ENCODE results near the gene HEBP1.

The HEBP1 gene

DNA sequence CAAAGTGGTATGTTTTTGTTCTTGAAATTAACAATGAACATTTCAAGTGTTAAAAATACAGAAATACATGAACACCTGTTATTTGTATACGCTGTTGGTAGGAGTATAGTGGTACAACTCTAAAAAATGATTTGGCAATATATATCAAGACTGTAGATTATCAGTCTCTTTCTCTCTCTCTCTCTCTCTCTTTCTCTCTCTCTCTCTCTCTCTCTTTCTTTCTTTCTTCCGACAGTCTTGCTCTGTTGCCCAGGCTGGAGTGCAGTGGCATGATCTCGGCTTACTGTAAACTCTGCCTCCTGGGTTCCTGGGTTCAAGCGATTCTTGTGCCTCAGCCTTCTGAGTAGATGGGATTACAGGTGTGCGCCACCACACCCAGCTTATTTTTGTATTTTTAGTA lies 12.6 kb downstream of the HEBP1 start:
- DNase-seq, result no peak

DNA sequence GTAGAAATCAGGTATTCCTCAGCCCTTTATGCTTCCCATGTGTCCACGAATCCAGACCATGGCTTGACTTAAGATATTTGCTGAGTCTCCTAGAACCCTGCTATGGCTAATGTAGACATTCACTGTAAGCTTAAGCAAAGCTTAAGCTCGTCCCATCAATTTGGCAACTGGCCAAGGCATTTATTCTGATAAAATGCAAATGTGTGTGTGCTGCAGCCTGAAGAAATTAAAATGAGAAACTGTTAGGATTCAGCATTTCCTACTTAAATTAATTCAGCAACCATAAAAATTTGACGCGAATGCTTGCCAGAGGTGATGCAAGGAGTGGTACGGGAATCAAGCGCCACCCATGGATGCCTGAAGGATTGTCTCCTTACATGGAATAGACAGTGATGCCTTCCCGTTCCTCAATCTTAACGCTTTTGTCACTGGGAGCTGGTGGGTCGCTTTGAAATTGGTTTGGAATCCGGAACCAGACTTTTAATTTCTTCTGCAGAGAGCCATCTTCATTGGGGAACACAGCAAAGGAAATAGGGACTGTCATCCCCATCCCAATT lies 13.2 kb downstream of the HEBP1 start:
- no peak for DNase-seq

DNA sequence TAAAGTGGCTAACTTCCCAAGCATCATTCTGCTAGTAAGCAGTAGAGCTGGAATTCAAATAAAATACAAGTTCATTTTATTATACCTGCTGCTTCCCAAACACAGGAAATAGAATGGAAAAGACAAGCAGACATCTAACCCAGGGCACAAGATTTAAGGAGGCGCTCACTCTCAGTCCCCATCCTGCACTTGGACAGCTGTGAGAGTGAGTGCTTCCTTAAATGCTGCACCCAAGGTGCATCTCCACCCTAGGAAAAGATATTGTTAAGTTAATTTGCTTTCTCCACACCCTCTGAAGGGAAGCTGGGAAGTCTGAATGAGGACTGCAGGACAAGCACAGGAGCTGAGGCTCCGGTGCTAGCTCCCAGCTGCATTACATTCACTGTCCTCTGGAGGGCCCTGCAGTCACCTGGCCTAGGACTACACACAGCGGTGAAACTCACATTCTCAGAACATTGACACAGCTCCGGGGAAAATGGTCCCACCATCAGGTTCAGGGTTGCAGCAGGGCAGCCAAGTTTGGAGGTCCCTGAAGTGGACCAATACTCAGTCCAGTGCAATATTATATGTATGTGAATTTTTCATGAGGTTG lies 14.2 kb downstream of the HEBP1 start:
- DNase-seq, result peak in 1 of 2 experiments; percentile 4

DNA sequence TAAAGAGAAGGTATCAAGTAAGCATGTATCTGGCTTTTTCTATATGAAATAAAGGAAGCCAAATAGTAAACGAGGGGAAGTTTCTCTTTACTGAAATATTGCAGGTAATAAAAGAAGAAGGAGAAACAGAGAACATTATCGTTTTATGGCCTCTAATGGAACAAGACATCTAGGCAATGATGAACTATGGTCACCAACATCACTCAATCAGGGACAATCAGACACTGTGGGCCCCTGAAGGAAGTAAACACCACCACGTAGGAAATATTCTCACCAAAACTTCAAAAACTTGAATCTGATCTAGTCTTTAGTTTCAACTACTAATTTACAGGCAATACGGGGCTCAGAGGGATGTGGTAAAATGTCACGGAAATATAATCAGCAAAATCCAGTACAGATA lies 15.9 kb downstream of the HEBP1 start:
- no peak for DNase-seq

DNA sequence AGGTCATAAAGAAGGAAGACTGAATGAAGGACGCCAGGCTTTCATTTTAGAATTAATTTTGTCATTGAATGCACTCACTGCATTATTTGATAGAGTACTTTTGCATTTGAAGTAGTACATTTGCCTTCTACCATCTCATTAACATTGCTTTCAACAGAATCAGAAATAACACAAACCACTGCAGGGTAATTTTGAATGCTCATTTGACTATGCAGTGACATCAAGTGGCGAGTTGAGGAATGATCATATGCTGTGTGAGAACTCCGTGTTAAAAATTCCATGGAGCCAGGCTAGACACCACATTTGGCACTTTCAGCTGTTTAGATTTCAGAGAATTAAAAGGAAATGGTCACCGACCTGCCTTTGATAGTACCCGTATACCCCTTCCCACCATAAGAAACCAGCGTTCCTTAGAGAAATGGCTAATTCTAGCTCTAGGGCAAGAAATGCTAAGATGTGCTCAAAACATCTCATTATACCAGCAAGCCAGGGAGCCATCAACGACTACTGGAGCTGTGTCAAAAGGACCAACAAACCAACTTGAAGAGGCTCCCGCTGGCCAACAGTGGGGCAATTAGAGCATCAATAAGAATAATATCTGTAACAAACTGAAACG lies 16.5 kb downstream of the HEBP1 start:
- peak; percentile 5 to 50 for DNase-seq

DNA sequence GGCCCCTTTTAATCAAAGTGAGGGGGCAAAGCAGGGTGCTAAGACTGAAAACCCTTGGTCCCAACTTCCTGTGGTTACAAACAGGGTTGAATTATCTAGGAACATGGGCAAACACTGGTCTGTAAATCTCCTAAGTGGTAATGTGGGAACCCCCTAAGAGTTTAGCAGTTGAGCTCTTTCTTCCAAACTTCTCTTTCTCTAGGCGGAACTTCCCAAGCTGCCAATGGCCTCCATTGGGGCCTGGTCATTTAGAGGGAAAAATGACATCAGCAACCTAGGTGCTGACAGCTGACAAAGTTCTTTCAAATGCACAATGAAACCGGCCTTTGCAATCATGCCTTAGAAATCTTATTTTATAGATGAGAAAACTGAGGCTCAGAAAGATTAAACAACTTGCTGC lies 17.7 kb downstream of the HEBP1 start:
- no peak for DNase-seq

DNA sequence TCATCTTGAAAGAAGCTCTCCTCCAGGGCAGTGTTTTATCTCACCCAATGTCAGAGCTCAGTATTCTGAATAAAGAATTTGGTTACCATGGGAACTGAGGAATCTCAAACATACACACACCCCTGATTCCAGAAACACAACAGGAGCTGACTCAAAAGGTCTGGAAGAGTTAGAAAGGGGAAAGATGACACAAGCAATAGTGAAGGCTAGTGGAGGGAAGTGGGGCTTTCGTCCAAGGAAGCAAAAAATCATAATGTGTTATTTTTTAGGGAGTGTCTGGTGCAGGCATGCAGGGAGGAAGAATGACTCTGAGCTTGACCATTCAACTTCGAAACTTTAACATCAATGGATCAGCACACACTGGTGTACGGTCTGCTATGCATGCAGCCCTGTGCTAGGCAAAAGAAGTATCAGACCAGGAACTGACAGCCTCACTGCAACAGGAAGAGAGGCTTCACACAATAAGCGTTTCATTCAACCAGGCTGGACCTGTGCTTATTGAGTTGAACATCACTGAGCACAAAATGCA lies 20.3 kb downstream of the HEBP1 start:
- DNase-seq, result no peak

DNA sequence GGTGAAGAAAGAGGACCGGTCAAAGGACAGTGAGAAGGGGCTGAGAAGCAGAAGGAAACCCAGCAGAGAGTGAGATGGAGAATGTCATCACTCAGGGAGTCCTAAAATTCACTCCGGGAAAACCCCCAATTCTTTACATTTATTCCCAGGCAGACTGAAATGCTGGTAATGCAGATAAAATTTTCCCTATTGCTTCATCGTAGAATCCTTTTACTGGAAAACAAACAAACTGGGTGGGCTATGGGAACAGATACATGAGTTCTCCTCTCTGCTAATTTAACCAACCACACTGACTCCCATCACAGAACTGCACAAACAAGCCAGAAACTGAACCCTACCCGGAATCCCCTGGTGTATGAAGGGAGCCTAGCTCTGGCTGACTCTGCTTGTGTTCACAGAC lies 20.9 kb downstream of the HEBP1 start:
- DNase-seq, result no peak

DNA sequence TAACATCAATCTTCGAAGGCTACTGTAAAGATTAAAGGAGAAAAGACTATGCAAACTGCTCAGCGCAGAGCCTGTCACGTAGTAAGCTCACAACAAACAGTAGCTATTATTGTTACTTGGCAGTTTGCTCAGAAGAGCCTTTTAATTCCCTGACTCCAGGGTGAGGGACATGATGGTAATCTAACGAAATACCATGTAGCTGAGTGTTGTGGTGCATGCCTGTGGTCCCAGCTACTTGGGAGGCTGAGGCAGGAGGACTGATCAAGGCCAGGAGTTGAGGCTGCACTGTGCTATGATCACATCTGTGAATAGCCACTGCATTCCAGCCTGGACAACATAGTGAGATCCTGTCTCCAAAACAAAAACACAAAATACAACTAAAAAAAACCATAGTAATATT lies 22.8 kb downstream of the HEBP1 start:
- no peak for DNase-seq

DNA sequence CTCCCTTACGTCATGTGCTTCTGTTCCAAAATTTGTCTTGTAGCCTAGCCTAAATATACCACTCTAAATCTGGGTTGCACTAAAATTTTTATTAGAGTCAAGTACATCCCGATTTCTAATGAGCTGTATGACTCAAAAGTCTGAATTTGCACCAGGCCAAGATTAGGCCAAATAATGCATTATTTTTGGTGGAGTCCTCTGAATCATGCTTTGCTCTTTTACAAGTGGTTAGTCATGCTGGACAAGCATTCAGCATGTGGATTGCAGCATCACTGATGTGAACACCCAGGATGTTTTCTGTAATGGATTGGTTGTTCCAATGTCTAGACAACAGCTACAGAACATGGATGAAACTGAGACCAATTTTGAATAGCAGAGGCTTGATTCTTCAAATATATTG lies 23.7 kb downstream of the HEBP1 start:
- DNase-seq, result no peak

DNA sequence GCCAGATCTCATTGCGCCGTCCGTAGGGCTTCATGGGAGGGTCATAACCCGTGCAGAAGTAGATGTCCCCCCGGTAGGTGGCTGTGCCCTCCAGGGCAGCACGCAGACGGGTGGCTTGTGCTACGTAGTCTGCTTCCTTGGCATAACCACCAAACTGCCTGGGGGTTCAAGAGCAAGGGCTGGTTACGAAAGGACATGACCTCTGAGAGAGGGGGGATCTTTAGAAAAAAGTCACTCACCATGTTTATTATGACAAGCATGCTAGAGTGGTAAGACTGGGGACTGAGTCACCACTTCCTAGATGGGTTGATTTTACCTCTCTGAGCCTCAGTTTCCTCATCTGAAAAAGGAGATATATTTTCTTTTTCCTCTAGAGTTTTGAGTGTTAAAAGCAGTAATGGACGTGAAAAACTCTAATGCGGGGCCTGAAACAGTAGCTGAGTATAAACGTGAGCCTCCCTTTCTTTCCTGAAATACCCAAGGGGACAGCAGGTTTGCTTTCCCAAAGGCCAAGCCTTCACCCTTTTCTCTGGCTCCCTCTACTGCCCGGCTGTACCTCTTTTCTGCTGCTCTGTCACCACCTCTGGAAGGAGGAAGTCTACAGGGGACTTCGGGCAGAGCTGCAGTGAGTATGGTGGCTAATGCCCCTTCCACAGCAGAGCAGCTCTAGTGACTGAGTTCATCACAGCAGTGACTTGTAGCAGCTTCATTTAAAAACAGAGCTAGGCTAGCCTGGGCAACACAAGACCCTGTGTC lies 24.6 kb downstream of the HEBP1 start:
- no peak for DNase-seq

DNA sequence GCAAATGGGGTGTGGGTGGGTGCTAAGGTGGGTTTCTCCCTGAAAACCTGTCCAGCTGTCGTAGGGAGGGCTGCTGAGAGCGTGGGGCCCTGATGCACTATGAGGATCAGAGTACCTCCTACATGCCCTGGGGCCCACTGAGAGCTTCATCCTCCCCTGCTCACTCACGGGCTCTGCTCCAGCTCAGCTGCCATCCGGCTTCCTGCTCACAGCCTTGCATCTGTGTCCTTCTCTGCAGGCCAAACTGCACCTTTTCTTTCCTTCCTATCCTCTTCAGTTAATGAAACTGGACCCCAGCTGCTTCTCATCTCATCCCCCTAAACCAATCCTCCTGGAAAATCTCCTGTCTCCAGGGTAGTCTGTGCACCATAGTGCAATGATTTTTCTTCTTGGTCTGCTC lies 25.9 kb downstream of the HEBP1 start:
- no peak for DNase-seq

DNA sequence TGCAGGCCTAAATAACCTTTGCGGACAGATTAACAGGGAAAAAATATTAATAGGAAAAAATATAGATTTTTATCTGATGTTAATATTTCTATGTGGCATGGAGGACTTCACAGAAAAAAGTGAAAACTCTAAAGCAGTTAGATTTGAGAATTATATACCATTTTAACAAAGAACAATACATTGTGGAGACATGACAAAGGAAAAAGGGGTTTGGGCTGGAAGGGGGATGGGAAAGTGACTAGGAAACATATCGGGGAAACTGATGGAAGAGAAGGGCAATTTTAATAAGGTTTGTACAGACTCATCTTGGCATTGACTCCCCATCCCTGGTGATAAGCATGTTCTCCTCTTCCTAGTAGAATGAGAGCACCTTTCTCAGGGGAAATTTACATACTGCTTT lies 27.0 kb downstream of the HEBP1 start:
- DNase-seq, result no peak

DNA sequence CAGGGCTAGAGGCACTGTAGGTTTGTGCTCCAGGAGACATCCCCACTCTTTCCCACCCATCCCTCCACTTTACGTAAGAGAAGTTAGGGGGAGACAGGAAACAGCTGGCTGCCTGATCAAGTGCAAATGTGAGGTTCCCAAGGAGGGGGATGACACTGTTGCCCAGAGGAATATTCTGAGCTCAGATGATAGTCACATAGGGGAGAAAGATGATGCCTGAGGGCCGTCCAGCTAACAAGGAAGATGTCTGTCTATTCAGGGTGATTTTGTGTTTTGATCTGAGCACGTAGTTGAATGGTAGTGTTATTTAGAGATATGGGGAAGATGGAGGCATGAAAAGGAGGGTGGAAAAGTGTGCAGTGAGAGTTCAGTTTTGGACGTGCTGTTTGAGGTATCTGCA lies 34.2 kb downstream of the HEBP1 start:
- no peak for DNase-seq

DNA sequence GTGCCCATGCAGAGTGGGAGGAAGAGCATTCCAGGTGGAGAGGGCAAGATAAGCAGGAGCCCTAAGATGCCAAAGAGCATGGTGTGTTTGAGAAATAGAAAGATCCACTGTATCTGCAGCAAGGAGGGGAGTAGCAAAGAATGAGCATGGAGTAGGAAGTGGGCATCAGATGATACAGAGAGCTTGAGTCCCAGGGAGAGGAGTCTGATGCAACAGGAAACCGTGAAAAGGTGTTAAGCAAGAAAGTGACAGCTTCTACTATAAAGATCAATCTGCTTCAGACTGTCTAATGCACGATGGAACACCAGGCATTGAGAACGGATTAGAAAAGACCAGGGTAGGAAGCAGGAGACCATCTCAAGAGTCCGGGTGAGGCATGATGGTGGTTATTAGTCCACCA lies 35.8 kb downstream of the HEBP1 start:
- DNase-seq, result no peak

DNA sequence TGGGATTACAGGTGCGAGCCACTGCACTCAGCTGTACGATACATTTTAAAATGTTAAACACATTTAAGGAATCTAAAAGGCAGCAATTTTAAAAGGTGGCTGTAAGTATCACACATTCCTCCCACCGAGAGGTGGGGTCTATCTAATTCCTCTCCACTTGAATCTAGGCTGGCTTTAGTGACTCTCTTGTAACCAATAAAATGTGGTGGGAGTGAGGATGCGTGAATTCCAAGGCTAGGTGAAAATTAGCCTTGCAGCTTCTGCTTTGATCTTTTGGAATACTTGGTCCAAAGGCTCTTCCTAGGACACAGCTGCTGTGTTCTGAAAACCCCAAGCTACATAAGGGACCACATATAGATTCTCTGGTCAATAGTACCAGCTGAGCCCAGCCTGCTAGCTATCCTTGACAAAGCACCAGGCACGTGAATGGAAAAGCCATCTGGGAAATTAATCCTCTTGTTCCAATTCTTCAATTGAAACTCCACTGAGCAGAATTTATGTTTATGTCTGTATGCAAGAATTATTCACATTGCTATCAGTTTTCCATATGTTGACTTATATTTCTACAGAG lies 39.3 kb downstream of the HEBP1 start:
- DNase-seq, result no peak

DNA sequence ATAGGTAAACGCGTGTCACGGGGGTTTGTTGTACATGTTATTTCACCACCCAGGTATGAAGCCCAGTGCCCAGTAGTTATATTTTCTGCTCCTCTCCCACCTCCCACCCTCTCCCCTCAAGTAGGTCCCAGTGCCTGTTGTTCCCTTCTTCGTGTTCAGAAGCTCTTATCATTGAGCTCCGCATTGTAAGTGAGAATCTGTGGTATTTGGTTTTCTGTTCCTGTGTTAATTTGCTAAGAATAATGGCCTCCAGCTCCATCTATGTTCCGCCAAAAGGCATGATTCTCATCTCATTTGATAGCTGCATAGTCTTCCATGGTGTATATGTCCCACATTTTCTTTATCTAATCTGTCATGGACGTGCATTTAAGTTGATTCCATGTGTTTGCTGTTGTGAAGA lies 41.2 kb downstream of the HEBP1 start:
- no peak for DNase-seq

DNA sequence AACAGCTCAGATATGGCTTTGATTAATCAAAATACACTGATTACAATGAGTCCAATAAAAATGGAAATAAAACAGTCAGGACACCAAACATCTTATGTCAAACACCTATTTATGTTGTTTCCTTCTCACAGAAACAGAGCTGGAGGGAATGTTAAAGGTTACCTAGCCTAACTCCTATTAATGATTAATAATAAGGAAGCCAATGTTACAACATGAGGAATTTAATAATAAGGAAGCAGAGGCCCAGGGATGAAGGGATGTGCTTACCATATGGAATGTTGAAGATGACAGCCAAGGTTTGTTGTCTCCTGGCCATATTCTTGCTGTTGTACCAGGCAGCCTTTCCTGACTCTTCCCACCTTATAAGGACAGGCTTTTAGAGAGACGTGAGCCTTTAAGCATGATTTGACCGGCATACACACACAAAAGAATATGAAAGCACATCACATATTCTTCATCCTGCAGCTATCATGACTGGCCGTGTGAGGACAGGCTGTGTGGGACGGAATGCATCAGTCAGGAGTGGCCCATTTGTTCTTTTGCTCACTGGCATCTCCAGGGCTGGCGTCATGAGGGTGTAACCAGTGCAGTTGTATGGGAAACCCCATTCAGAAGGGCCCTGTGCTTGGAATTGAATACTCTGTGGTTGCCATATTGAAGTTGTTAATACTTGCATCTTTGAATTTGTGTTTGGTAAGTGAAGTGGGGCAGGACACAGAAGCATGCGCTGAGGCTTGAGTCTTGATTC lies 45.0 kb downstream of the HEBP1 start:
- DNase-seq, result no peak

DNA sequence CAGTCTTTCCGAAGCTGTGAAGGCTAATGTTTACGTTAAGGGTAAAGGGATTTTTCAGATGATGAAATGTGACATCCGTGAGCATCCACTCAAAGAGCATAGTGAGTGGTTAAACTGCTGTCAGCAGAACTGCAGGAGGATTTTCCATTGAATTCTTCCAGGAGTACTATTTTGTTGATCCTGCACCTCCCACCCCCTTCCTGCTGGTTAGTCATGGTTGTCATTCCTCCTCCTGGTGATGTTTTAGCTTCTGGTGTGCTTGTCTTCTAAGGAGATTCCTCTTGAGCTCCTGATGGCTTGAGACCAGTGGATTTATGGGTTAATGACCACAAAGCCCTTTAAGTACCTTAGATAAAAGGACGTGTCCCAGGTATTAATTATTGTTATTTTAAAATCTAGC lies 45.7 kb downstream of the HEBP1 start:
- no peak for DNase-seq

DNA sequence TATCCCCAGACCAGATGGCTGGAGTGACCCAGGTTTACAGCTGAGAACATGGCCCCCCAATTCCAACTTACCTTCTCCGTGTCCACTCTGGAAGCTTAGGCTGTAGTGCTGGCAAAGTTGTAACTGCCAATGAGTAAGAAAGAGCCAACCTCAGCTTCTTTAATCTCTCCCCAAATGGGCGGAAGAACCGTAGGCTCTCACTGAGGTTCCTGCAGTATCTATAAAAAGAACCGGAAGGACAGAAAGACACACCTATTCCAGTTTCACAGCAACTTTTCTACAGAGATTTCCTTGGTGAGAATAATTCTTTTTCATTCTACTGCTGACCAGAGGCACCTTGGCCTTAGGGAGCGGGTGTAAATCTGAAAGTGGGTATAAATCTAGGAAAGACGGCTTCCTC lies 48.0 kb downstream of the HEBP1 start, which contains the start of gene GPRC5D:
Gene GPRC5D, minus strand, starts transcription at position 135 of the 400 bp plus-strand sequence. CDS start 1,786 bp downstream, outside the sequence.
- no peak for DNase-seq

DNA sequence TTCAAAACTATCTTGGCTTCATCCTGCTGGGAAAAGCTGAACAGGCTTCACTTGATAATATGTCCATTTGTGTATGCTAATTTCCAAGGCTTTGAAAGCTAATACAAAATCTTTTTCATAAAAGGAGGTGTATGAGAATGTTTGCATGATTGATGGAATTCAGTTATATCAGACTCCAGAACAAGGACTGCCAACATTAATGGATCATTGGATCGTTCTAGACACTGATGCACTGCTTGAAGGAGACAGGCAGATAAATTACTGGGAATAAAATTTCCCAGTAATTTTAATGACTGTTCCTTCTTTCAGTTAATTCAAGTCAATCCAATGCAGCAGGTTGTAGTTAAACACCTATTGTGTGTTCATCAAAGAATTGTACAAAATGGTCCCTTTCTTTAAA lies 48.6 kb downstream of the HEBP1 start:
- no peak for DNase-seq

DNA sequence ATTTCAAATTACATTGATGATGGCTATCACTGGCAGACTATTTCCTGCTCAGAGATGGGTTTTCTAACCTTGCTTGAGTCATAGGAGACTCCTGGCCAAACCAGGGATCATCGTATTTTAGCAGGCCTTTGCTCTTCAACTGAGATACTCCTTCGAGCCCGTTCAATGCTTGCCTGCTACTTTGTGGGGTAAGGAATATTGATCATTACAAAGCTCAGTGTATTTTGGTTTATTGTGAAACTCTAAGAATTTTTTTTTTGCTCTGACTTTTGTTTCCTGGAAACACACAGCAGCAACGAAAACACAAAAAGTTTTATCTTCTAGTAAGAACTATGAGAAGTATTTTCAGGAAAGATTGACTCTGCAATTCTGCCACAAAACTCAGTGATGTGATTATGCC lies 52.2 kb downstream of the HEBP1 start:
- DNase-seq, result no peak
